PC-3 (cell line): ENCODE results near the gene ATP2A1. TPM values are rescaled to one million over a fixed set of nuclear protein-coding genes. Genes with fewer than 3 reads are reported as not detected.
A peak's percentile ranks its signal among the peaks of the same experiment; 100 is the strongest.

Source experiments
- ATAC-seq: fragments of 200-7000 bp; cut with Tn5 transposase; 2 replicates; pipeline ENCODE4 v1.9.1; 2020; ENCODE audit warnings: mild to moderate bottlenecking, moderate library complexity
- BruUV-seq: library from RNA; stranded (reverse); fragments of 400-500 nt; replicated peaks from 2 replicates; lab custom pipeline; 2021; lab: Mats Ljungman, UMichigan
- CTCF ChIA-PET: fragments of 300-600 bp; sonication (Branson Sonifier 250); formaldehyde crosslinking; loops from one replicate; lab custom pipeline; 2022; ENCODE audit warnings: antibody characterized with exemption; lab: Charles Lee
- POLR2A ChIA-PET: fragments of 300-600 bp; sonication (Branson Sonifier 250); formaldehyde crosslinking; loops from one replicate; lab custom pipeline; 2022; ENCODE audit warnings: antibody characterized with exemption; ENCODE audit not compliant: unreplicated experiment; lab: Charles Lee
- DNase-seq: peaks from one replicate; pipeline ENCODE4 v3.0.0-alpha.2; 2015
- H2AFZ ChIP-seq: fragments of 300-600 bp; sonication (generic); 2 replicates; pipeline ENCODE4 v1.6.0; 2016; ENCODE audit warnings: antibody characterized with exemption, low read length
- H3F3A ChIP-seq: fragments of 300-600 bp; sonication (generic); one replicate; pipeline ENCODE4 v1.6.0; 2017; ENCODE audit warnings: antibody characterized with exemption, low read length, control low read depth, mild to moderate bottlenecking; ENCODE audit not compliant: unreplicated experiment
- H3K27ac ChIP-seq: fragments of 300-600 bp; sonication (generic); 2 replicates; pipeline ENCODE4 v1.5.1; 2016; ENCODE audit warnings: mild to moderate bottlenecking, low read length
- H3K27me3 ChIP-seq: fragments of 300-600 bp; sonication (generic); 2 replicates; pipeline ENCODE4 v1.6.1; 2016; ENCODE audit warnings: low read length, mixed read lengths
- H3K36me3 ChIP-seq: fragments of 300-600 bp; sonication (generic); 2 replicates; pipeline ENCODE4 v1.6.1; 2016; ENCODE audit warnings: low read depth, mixed run types, low read length, mixed read lengths
- H3K4me1 ChIP-seq: fragments of 300-600 bp; sonication (generic); 2 replicates; pipeline ENCODE4 v1.5.1; 2016; ENCODE audit warnings: low read length; ENCODE audit not compliant: insufficient read depth
- H3K4me2 ChIP-seq: fragments of 300-600 bp; sonication (generic); 2 replicates; pipeline ENCODE4 v1.6.0; 2016; ENCODE audit warnings: low read length
- H3K4me3 ChIP-seq: fragments of 300-600 bp; sonication (generic); 2 replicates; pipeline ENCODE4 v1.5.1; 2016; ENCODE audit warnings: mild to moderate bottlenecking, low read length, mixed read lengths
- H3K79me2 ChIP-seq: fragments of 300-600 bp; sonication (generic); 2 replicates; pipeline ENCODE4 v1.6.1; 2017; ENCODE audit warnings: low read length, mixed read lengths
- H3K9ac ChIP-seq: fragments of 300-600 bp; sonication (generic); 2 replicates; pipeline ENCODE4 v1.6.0; 2016; ENCODE audit warnings: mild to moderate bottlenecking, low read length
- H3K9me2 ChIP-seq: fragments of 300-600 bp; sonication (generic); replicated peaks from 2 replicates; pipeline ENCODE4 v1.6.1; 2016; ENCODE audit warnings: mixed run types, low read length, mixed read lengths
- H3K9me3 ChIP-seq: fragments of 300-600 bp; sonication (generic); 2 replicates; pipeline ENCODE4 v1.6.1; 2016; ENCODE audit warnings: low read length, mixed read lengths
- H4K20me1 ChIP-seq: fragments of 300-600 bp; sonication (generic); 2 replicates; pipeline ENCODE4 v1.6.1; 2016; ENCODE audit warnings: low read length, mixed read lengths
- EZH2 ChIP-seq: fragments of 300-600 bp; sonication (generic); IDR thresholded peaks from one replicate; pipeline ENCODE4 v1.6.1; 2017; ENCODE audit warnings: antibody characterized with exemption, mild to moderate bottlenecking, low read length; ENCODE audit not compliant: unreplicated experiment
- EZH2phosphoT487 ChIP-seq: fragments of 300-600 bp; sonication (generic); IDR thresholded peaks from 2 replicates; pipeline ENCODE4 v1.6.1; 2018; ENCODE audit warnings: mild to moderate bottlenecking, antibody characterized with exemption, low read length, borderline replicate concordance
- intact Hi-C: fragments of 100-400 bp; cut with micrococcal nuclease; formaldehyde crosslinking; loops from 2 replicates; pipeline ENCODE4 v1.9.0; 2023
- total RNA-seq: library from RNA; depleted of rRNA; stranded (reverse); fragments of >200 nt; gene quantifications from 2 replicates; pipeline ENCODE4 v1.2.3, GENCODE V29; 2014
- TF ChIP-seq, protein P1 (sequence below): fragments of 300-600 bp; sonication (generic); conservative IDR thresholded peaks from 2 replicates; pipeline ENCODE4 v1.5.1; 2017; ENCODE audit warnings: antibody characterized with exemption, low read depth, mild to moderate bottlenecking, low read length

ATP2A1 gene
- total RNA-seq, 1 experiment from 2014 or later, result 0.87 TPM

GRCh38 chr16:28877655-28878000 lies 660 bp upstream of the ATP2A1 start:
- Histone ChIP-seq H3K9me2 (no peaks in the 10 kb centered on the region), H3K4me2 (no peak overlapping the region), H4K20me1 (no peaks in the 10 kb centered on the region), H3K27me3 (no peaks in the 10 kb centered on the region), H2AFZ (no peak overlapping the region), H3K36me3 (no peaks in the 10 kb centered on the region; the same call in 1 of the 2 replicates), H3K27ac (no peak overlapping the region), H3K9me3 (no peaks in the 10 kb centered on the region), H3K9ac (no peak overlapping the region), H3K4me3 (no peak overlapping the region), H3F3A (no peaks in the 10 kb centered on the region), H3K4me1 (peaks cover 8% of the 10 kb centered on the region; the same call in 1 of the 2 replicates), H3K79me2 (no peaks in the 10 kb centered on the region)
- intact Hi-C loops, result no loop called here
- DNase-seq (no peak), ATAC-seq (no peak)
- TF ChIP-seq, protein P1, sequence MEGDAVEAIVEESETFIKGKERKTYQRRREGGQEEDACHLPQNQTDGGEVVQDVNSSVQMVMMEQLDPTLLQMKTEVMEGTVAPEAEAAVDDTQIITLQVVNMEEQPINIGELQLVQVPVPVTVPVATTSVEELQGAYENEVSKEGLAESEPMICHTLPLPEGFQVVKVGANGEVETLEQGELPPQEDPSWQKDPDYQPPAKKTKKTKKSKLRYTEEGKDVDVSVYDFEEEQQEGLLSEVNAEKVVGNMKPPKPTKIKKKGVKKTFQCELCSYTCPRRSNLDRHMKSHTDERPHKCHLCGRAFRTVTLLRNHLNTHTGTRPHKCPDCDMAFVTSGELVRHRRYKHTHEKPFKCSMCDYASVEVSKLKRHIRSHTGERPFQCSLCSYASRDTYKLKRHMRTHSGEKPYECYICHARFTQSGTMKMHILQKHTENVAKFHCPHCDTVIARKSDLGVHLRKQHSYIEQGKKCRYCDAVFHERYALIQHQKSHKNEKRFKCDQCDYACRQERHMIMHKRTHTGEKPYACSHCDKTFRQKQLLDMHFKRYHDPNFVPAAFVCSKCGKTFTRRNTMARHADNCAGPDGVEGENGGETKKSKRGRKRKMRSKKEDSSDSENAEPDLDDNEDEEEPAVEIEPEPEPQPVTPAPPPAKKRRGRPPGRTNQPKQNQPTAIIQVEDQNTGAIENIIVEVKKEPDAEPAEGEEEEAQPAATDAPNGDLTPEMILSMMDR, result no peak
- TF ChIP-seq EZH2 (no peak), EZH2phosphoT487 (no peak)
- POLR2A ChIA-PET, result no interaction called here
- CTCF ChIA-PET, result no interaction called here
- BruUV-seq, result no TSS peak

- Histone ChIP-seq H3K27ac (no peak overlapping the region), H3K4me3 (peak overlapping the region; percentile 84)
Measured at GRCh38 chr16:28879261-28879840, 1.1 kb downstream of the ATP2A1 start.

More at GRCh38 chr16:28879261-28879840, 1.1 kb downstream of the ATP2A1 start:
- Histone ChIP-seq H3K9ac (peak overlapping the region; percentile 73), H3K9me3 (no peaks in the 10 kb centered on the region), H2AFZ (peak overlapping the region; percentile 93), H3K4me1 (peaks cover 8% of the 10 kb centered on the region; the same call in 1 of the 2 replicates), H4K20me1 (no peaks in the 10 kb centered on the region), H3K9me2 (no peaks in the 10 kb centered on the region), H3F3A (no peaks in the 10 kb centered on the region), H3K4me2 (peak overlapping the region; percentile 100), H3K36me3 (no peaks in the 10 kb centered on the region; the same call in 1 of the 2 replicates), H3K27me3 (no peaks in the 10 kb centered on the region), H3K79me2 (no peaks in the 10 kb centered on the region)
- intact Hi-C loops, result no loop called here
- POLR2A ChIA-PET, result no interaction called here
- ATAC-seq (peak; percentile 72), DNase-seq (no peak)
- TSS peak; percentile 35 for BruUV-seq
- TF ChIP-seq EZH2phosphoT487 (no peak), EZH2 (no peak)
- TF ChIP-seq, protein P1, result no peak
- CTCF ChIA-PET, result no interaction called here
